Ishikawa (cell line): ENCODE results near the gene CPAMD8.

ENCODE experiments used
- CEBPB ChIP-seq: IDR thresholded peaks from 2 replicates; pipeline ENCODE4 v1.6.1; 2012
- CREB1 ChIP-seq: IDR thresholded peaks from 2 replicates; pipeline ENCODE4 v1.6.1; 2012; ENCODE audit warnings: low read depth
- EGR1 ChIP-seq: IDR thresholded peaks from 2 replicates; pipeline ENCODE4 v1.6.1; 2012
- EP300 ChIP-seq: IDR thresholded peaks from 2 replicates; pipeline ENCODE4 v1.6.1; 2012; ENCODE audit warnings: borderline replicate concordance
- MAX ChIP-seq: IDR thresholded peaks from 2 replicates; pipeline ENCODE4 v1.6.1; 2012
- NFIC ChIP-seq: IDR thresholded peaks from 2 replicates; pipeline ENCODE4 v1.6.1; 2012
- RAD21 ChIP-seq: IDR thresholded peaks from 2 replicates; pipeline ENCODE4 v1.6.1; 2012; ENCODE audit warnings: low read depth
- REST ChIP-seq: IDR thresholded peaks from 2 replicates; pipeline ENCODE4 v1.6.1; 2012; ENCODE audit warnings: low read depth, mild to moderate bottlenecking
- TAF1 ChIP-seq: IDR thresholded peaks from 2 replicates; pipeline ENCODE4 v1.6.1; 2012; ENCODE audit warnings: low read depth, mild to moderate bottlenecking
- USF1 ChIP-seq: IDR thresholded peaks from 2 replicates; pipeline ENCODE4 v1.6.1; 2012
- YY1 ChIP-seq: IDR thresholded peaks from 2 replicates; pipeline ENCODE4 v1.6.1; 2012; ENCODE audit warnings: low read depth
- ZBTB7A ChIP-seq: IDR thresholded peaks from 2 replicates; pipeline ENCODE4 v1.6.1; 2012; ENCODE audit warnings: low read depth

- TF ChIP-seq CREB1 (no peak), TAF1 (no peak), MAX (no peak), EP300 (no peak), REST (no peak), CEBPB (no peak), EGR1 (no peak), NFIC (no peak), USF1 (no peak), YY1 (no peak), ZBTB7A (no peak), RAD21 (no peak)
These were observed 27.9 kb downstream of the CPAMD8 start for GRCh38 chr19:16998635-16999194.
